Mesenchymal stem cell (in vitro differentiated cells and primary cell): ENCODE results near the gene RBMX.

ENCODE experiments used
- DNase-seq: peaks from one replicate; pipeline ENCODE4 v3.0.0-alpha.2; 2013
- H2AFZ ChIP-seq: one replicate; pipeline ENCODE4 v1.6.1; 2013; ENCODE audit warnings: low read depth, mild to moderate bottlenecking, control low read depth, inconsistent platforms, low read length, moderate library complexity
- H2AK5ac ChIP-seq: 2 replicates; pipeline ENCODE4 v1.6.1; 2013; ENCODE audit warnings: low read length, moderate library complexity, mild to moderate bottlenecking, inconsistent platforms; ENCODE audit not compliant: severe bottlenecking
- H2BK120ac ChIP-seq: one replicate; pipeline ENCODE4 v1.6.1; 2013; ENCODE audit warnings: low read depth, mild to moderate bottlenecking, inconsistent platforms, low read length, moderate library complexity
- H2BK12ac ChIP-seq, 2 experiments: one replicate each; pipeline ENCODE4 v1.6.1; 2013; ENCODE audit warnings: inconsistent platforms in 2 of 2, low read length in 2 of 2, mild to moderate bottlenecking in 2 of 2, moderate library complexity in 2 of 2, control low read depth in 1 of 2
- H2BK15ac ChIP-seq: one replicate; pipeline ENCODE4 v1.6.1; 2013; ENCODE audit warnings: mild to moderate bottlenecking, low read depth, inconsistent platforms; ENCODE audit not compliant: poor library complexity, severe bottlenecking
- H2BK5ac ChIP-seq: 2 replicates; pipeline ENCODE4 v1.6.1; 2013; ENCODE audit warnings: low read depth, mild to moderate bottlenecking, low read length, control low read depth, inconsistent platforms; ENCODE audit not compliant: poor library complexity, severe bottlenecking
- H3K14ac ChIP-seq, 2 experiments: one replicate each; pipeline ENCODE4 v1.6.1; 2013; ENCODE audit warnings: inconsistent platforms in 2 of 2, low read length in 2 of 2, control low read depth in 1 of 2, mild to moderate bottlenecking in 1 of 2, moderate library complexity in 1 of 2
- H3K18ac ChIP-seq, 2 experiments: one replicate each; pipeline ENCODE4 v1.6.1; 2013; ENCODE audit warnings: inconsistent platforms in 2 of 2, low read length in 2 of 2, control low read depth in 1 of 2, low read depth in 1 of 2, mild to moderate bottlenecking in 1 of 2
- H3K23ac ChIP-seq, 2 experiments: one replicate each; pipeline ENCODE4 v1.6.1; 2013; ENCODE audit warnings: inconsistent platforms in 2 of 2, low read length in 2 of 2, mild to moderate bottlenecking in 2 of 2, moderate library complexity in 2 of 2, control low read depth in 1 of 2
- H3K27ac ChIP-seq: 2 replicates; pipeline ENCODE4 v1.5.1; 2013; ENCODE audit warnings: mild to moderate bottlenecking, moderate library complexity, low read length, control low read depth, inconsistent platforms; ENCODE audit not compliant: poor library complexity, severe bottlenecking
- H3K27me3 ChIP-seq, 2 experiments: 2 replicates each; pipeline versions ENCODE4 v1.6.1 to v1.7.0; 2013; ENCODE audit warnings: low read length in 2 of 2, mild to moderate bottlenecking in 2 of 2, moderate library complexity in 2 of 2, control low read depth in 1 of 2, inconsistent platforms in 1 of 2; ENCODE audit not compliant: control insufficient read depth in 1 of 2, insufficient read depth in 1 of 2
- H3K36me3 ChIP-seq, 2 experiments: 2 replicates each; pipeline versions ENCODE4 v1.6.1 to v1.7.0; 2013; ENCODE audit warnings: low read length in 2 of 2, control low read depth in 1 of 2, inconsistent platforms in 1 of 2, low read depth in 1 of 2, mild to moderate bottlenecking in 1 of 2; ENCODE audit not compliant: insufficient read depth in 2 of 2, control insufficient read depth in 1 of 2
- H3K4ac ChIP-seq, 2 experiments: one replicate each; pipeline ENCODE4 v1.6.1; 2013; ENCODE audit warnings: inconsistent platforms in 2 of 2, low read length in 2 of 2, mild to moderate bottlenecking in 2 of 2, moderate library complexity in 2 of 2, control low read depth in 1 of 2, low read depth in 1 of 2
- H3K4me1 ChIP-seq: 2 replicates; pipeline ENCODE4 v1.6.1; 2013; ENCODE audit warnings: low read depth, low read length, control low read depth; ENCODE audit not compliant: control insufficient read depth, insufficient read depth
- H3K4me2 ChIP-seq: 2 replicates; pipeline ENCODE4 v1.6.1; 2013; ENCODE audit warnings: low read length, mild to moderate bottlenecking, inconsistent platforms; ENCODE audit not compliant: poor library complexity, severe bottlenecking
- H3K4me3 ChIP-seq, 2 experiments: 2 replicates each; pipeline versions ENCODE4 v1.5.1 to v1.7.0; 2013; ENCODE audit warnings: low read length in 2 of 2, mild to moderate bottlenecking in 2 of 2, control low read depth in 1 of 2, low read depth in 1 of 2; ENCODE audit not compliant: insufficient read depth in 1 of 2
- H3K79me1 ChIP-seq: replicated peaks from 2 replicates; pipeline ENCODE4 v1.6.1; 2013; ENCODE audit warnings: mild to moderate bottlenecking, control low read depth, low read length, inconsistent platforms; ENCODE audit not compliant: poor library complexity, severe bottlenecking
- H3K9ac ChIP-seq: 2 replicates; pipeline ENCODE4 v1.7.0; 2013; ENCODE audit warnings: mild to moderate bottlenecking, low read length, moderate library complexity
- H3K9me3 ChIP-seq: 2 replicates; pipeline ENCODE4 v1.7.0; 2013; ENCODE audit warnings: mild to moderate bottlenecking, low read length; ENCODE audit not compliant: control insufficient read depth
- H4K8ac ChIP-seq: one replicate; pipeline ENCODE4 v1.6.1; 2013; ENCODE audit warnings: inconsistent platforms, mild to moderate bottlenecking, low read length, moderate library complexity
- H4K91ac ChIP-seq: one replicate; pipeline ENCODE4 v1.6.1; 2013; ENCODE audit warnings: mild to moderate bottlenecking, low read length, inconsistent platforms
- WGBS: methylation state at CpG from one replicate; pipeline ENCODE4 v1.1.7; 2013; ENCODE audit warnings: mixed read lengths; 5-methylcytosine and 5-hydroxymethylcytosine counted together

Gene RBMX

GRCh38 chrX:136847874-136848273, 32.7 kb downstream of the RBMX start:
- 89% methylated on average over 2 of the region's 2 CpGs for WGBS
- no peak overlapping the region for H4K91ac ChIP-seq
- no peak overlapping the region for H3K4me2 ChIP-seq
- no peak overlapping the region for H3K4me3 ChIP-seq
- H2AK5ac ChIP-seq, result no peak overlapping the region
- no peak overlapping the region for H3K14ac ChIP-seq
- no peak overlapping the region for H2BK15ac ChIP-seq
- H2AFZ ChIP-seq, result no peak overlapping the region
- no peak for DNase-seq
- no peak overlapping the region for H3K27ac ChIP-seq
- H2BK12ac ChIP-seq, result no peak overlapping the region
- no peaks in the 10 kb centered on the region for H3K27me3 ChIP-seq
- H3K23ac ChIP-seq, result no peak overlapping the region
- H3K9me3 ChIP-seq, result peaks cover 4% of the 10 kb centered on the region
- peaks cover 13 to 36% of the 10 kb centered on the region in 2 experiments for H3K36me3 ChIP-seq
- H4K8ac ChIP-seq, result no peak overlapping the region
- no peak overlapping the region for H3K18ac ChIP-seq
- H2BK5ac ChIP-seq, result no peak overlapping the region
- no peaks in the 10 kb centered on the region for H3K4me1 ChIP-seq
- H3K79me1 ChIP-seq, result peaks cover 4% of the 10 kb centered on the region
- H2BK120ac ChIP-seq, result no peak overlapping the region
- no peak overlapping the region for H3K9ac ChIP-seq
- no peak overlapping the region for H3K4ac ChIP-seq

GRCh38 chrX:136839196-136839595, 41.3 kb downstream of the RBMX start:
- no peak overlapping the region for H3K14ac ChIP-seq
- no peak overlapping the region for H3K9ac ChIP-seq
- peaks cover 5 to 20% of the 10 kb centered on the region in 2 experiments for H3K36me3 ChIP-seq
- no peak overlapping the region for H2BK15ac ChIP-seq
- H2BK120ac ChIP-seq, result no peak overlapping the region
- no peaks in the 10 kb centered on the region for H3K79me1 ChIP-seq
- H2BK5ac ChIP-seq, result no peak overlapping the region
- H3K23ac ChIP-seq, result no peak overlapping the region
- H2AK5ac ChIP-seq, result no peak overlapping the region
- no peak overlapping the region for H2AFZ ChIP-seq
- H3K4me1 ChIP-seq, result no peaks in the 10 kb centered on the region
- H4K91ac ChIP-seq, result no peak overlapping the region
- WGBS, result 75% methylated on average over 1 of the region's 1 CpG
- H4K8ac ChIP-seq, result no peak overlapping the region
- H3K4me2 ChIP-seq, result no peak overlapping the region
- H3K9me3 ChIP-seq, result no peaks in the 10 kb centered on the region
- no peak overlapping the region for H3K18ac ChIP-seq
- no peak overlapping the region for H3K27ac ChIP-seq
- H3K4ac ChIP-seq, result no peak overlapping the region
- DNase-seq, result no peak
- H3K27me3 ChIP-seq, result no peaks in the 10 kb centered on the region
- no peak overlapping the region for H3K4me3 ChIP-seq
- no peak overlapping the region for H2BK12ac ChIP-seq

- no peak overlapping the region for H3K18ac ChIP-seq
- H3K9me3 ChIP-seq, result no peaks in the 10 kb centered on the region
- no peak overlapping the region for H2BK5ac ChIP-seq
- no peak overlapping the region for H2AK5ac ChIP-seq
- H2AFZ ChIP-seq, result no peak overlapping the region
- H3K36me3 ChIP-seq, result no peaks in the 10 kb centered on the region
- WGBS, result no CpG with 5 or more reads among the region's 4 CpGs
- H3K27ac ChIP-seq, result no peak overlapping the region
- no peak overlapping the region for H3K23ac ChIP-seq
- no peak overlapping the region for H3K4ac ChIP-seq
- H3K4me3 ChIP-seq, result no peak overlapping the region
- no peaks in the 10 kb centered on the region for H3K4me1 ChIP-seq
- H3K27me3 ChIP-seq, result no peaks in the 10 kb centered on the region
- DNase-seq, result no peak
- H3K4me2 ChIP-seq, result no peak overlapping the region
- no peak overlapping the region for H3K9ac ChIP-seq
- H4K91ac ChIP-seq, result no peak overlapping the region
- no peak overlapping the region for H2BK120ac ChIP-seq
- H2BK15ac ChIP-seq, result no peak overlapping the region
- H2BK12ac ChIP-seq, result no peak overlapping the region
- no peak overlapping the region for H3K14ac ChIP-seq
- H3K79me1 ChIP-seq, result no peaks in the 10 kb centered on the region
- H4K8ac ChIP-seq, result no peak overlapping the region
Observed at GRCh38 chrX:136835761-136836160, 44.8 kb downstream of the RBMX start.

GRCh38 chrX:136829413-136829812, 51.1 kb downstream of the RBMX start:
- no peak overlapping the region for H2BK12ac ChIP-seq
- H2BK15ac ChIP-seq, result no peak overlapping the region
- H3K27ac ChIP-seq, result no peak overlapping the region
- WGBS, result 94% methylated on average over 4 of the region's 5 CpGs
- no peak for DNase-seq
- peaks cover 0 to 3% of the 10 kb centered on the region in 2 experiments for H3K36me3 ChIP-seq
- no peaks in the 10 kb centered on the region for H3K9me3 ChIP-seq
- H2BK5ac ChIP-seq, result no peak overlapping the region
- H3K9ac ChIP-seq, result no peak overlapping the region
- no peak overlapping the region for H3K4ac ChIP-seq
- H3K79me1 ChIP-seq, result no peaks in the 10 kb centered on the region
- H4K8ac ChIP-seq, result no peak overlapping the region
- no peak overlapping the region for H3K18ac ChIP-seq
- no peak overlapping the region for H3K4me2 ChIP-seq
- no peak overlapping the region for H3K23ac ChIP-seq
- H4K91ac ChIP-seq, result no peak overlapping the region
- no peak overlapping the region for H2BK120ac ChIP-seq
- H2AK5ac ChIP-seq, result no peak overlapping the region
- H3K4me3 ChIP-seq, result no peak overlapping the region
- H2AFZ ChIP-seq, result no peak overlapping the region
- H3K14ac ChIP-seq, result no peak overlapping the region
- H3K27me3 ChIP-seq, result no peaks in the 10 kb centered on the region
- H3K4me1 ChIP-seq, result no peaks in the 10 kb centered on the region
